Caco-2 (cell line): ENCODE results near the gene RAMACL. TPM values are rescaled to one million over a fixed set of nuclear protein-coding genes. Genes with fewer than 3 reads are reported as not detected.

Experiments used
- BruUV-seq: library from RNA; stranded (reverse); fragments of 400-500 nt; replicated peaks from 2 replicates; lab custom pipeline; 2021; lab: Mats Ljungman, UMichigan
- CTCF ChIA-PET: fragments of 300-600 bp; sonication (Branson Sonifier 250); formaldehyde crosslinking; loops from one replicate; lab custom pipeline; 2022; ENCODE audit warnings: antibody characterized with exemption; lab: Charles Lee
- POLR2A ChIA-PET: fragments of 300-600 bp; sonication (Branson Sonifier 250); formaldehyde crosslinking; loops from one replicate; lab custom pipeline; 2022; ENCODE audit warnings: antibody characterized with exemption; lab: Charles Lee
- DNase-seq, 2 experiments: peaks; one replicate each; pipeline versions ENCODE4 v3.0.0 to v3.0.0-alpha.2; 2020 to 2022
- H3K27me3 ChIP-seq: replicated peaks from 2 replicates; pipeline ENCODE4 v1.6.0; 2011; ENCODE audit warnings: low read length; ENCODE audit not compliant: control insufficient read depth, insufficient read depth
- H3K36me3 ChIP-seq: 2 replicates; pipeline ENCODE4 v1.5.1; 2011; ENCODE audit warnings: low read length; ENCODE audit not compliant: control insufficient read depth, insufficient read depth
- H3K4me1 ChIP-seq: fragments of 250-450 bp; sonication (Bioruptor Pico); 2 replicates; pipeline ENCODE4 v1.5.1; 2020; ENCODE audit warnings: mild to moderate bottlenecking
- H3K4me3 ChIP-seq: 2 replicates; pipeline ENCODE4 v1.5.1; 2011; ENCODE audit warnings: low read depth, mild to moderate bottlenecking, control low read depth, low read length
- H3K9me3 ChIP-seq: fragments of 250-450 bp; sonication (Bioruptor Pico); 2 replicates; pipeline ENCODE4 v1.5.1; 2020; ENCODE audit warnings: mild to moderate bottlenecking, moderate library complexity
- H3K27ac Mint-ChIP-seq: one replicate; pipeline ENCODE4 v1.8.0; 2022; ENCODE audit warnings: mixed read lengths; ENCODE audit not compliant: unreplicated experiment
- H3K27me3 Mint-ChIP-seq: one replicate; pipeline ENCODE4 v1.8.0; 2022; ENCODE audit warnings: mixed read lengths; ENCODE audit not compliant: insufficient read depth, unreplicated experiment
- H3K36me3 Mint-ChIP-seq: one replicate; pipeline ENCODE4 v1.8.0; 2022; ENCODE audit warnings: mild to moderate bottlenecking, mixed read lengths; ENCODE audit not compliant: insufficient read depth, unreplicated experiment
- H3K4me1 Mint-ChIP-seq: one replicate; pipeline ENCODE4 v1.8.0; 2022; ENCODE audit warnings: low read depth, mixed read lengths; ENCODE audit not compliant: unreplicated experiment
- H3K4me3 Mint-ChIP-seq: one replicate; pipeline ENCODE4 v1.8.0; 2022; ENCODE audit warnings: mild to moderate bottlenecking, moderate library complexity, mixed read lengths; ENCODE audit not compliant: unreplicated experiment
- H3K9me3 Mint-ChIP-seq: one replicate; pipeline ENCODE4 v1.8.0; 2022; ENCODE audit warnings: mixed read lengths; ENCODE audit not compliant: unreplicated experiment
- intact Hi-C: fragments of 100-400 bp; cut with micrococcal nuclease; formaldehyde crosslinking; loops from one replicate; pipeline ENCODE4 v1.10.0; 2022; ENCODE audit not compliant: unreplicated experiment
- total RNA-seq: library from RNA; stranded (reverse); gene quantifications from 2 replicates; pipeline ENCODE4 v1.2.3, GENCODE V29; 2022
- TF ChIP-seq, protein P1 (sequence below), 2 experiments: fragments of 200-600 bp in 1 of 2; IDR thresholded peaks; 1 replicate in 1 of 2; 2 replicates in 1 of 2; pipeline versions ENCODE4 v1.5.1 to v1.8.0; 2011 to 2022; ENCODE audit warnings: antibody characterized with exemption in 1 of 2, control low read depth in 1 of 2, inconsistent platforms in 1 of 2, low read depth in 1 of 2, low read length in 1 of 2, mild to moderate bottlenecking in 1 of 2, moderate library complexity in 1 of 2; ENCODE audit not compliant: insufficient read depth in 1 of 2, severe bottlenecking in 1 of 2, unreplicated experiment in 1 of 2

RAMACL gene
- total RNA-seq, 1 experiment from 2014 or later, result 0.20 TPM

DNA sequence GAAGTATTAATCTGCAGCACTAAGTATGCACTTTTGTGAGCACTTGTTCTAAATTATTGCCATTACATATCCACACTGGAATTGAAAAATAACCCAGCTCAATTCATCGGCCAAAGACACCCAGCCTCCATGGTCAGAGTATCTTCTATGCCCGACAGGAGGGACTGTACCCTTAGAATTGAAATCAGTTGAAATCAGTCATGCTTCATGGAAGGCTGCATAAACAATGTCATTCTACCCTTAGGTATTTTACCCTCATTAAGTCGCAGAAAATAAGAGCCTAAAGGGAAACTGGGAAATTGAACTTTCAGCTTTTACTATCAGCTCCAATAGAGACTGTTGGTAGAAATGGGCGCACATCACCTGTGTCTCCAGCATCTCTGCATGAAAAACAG lies 2.9 kb upstream of the RAMACL start:
- no peaks in the 10 kb centered on the region for H3K9me3 Mint-ChIP-seq
- TF ChIP-seq, protein P1, sequence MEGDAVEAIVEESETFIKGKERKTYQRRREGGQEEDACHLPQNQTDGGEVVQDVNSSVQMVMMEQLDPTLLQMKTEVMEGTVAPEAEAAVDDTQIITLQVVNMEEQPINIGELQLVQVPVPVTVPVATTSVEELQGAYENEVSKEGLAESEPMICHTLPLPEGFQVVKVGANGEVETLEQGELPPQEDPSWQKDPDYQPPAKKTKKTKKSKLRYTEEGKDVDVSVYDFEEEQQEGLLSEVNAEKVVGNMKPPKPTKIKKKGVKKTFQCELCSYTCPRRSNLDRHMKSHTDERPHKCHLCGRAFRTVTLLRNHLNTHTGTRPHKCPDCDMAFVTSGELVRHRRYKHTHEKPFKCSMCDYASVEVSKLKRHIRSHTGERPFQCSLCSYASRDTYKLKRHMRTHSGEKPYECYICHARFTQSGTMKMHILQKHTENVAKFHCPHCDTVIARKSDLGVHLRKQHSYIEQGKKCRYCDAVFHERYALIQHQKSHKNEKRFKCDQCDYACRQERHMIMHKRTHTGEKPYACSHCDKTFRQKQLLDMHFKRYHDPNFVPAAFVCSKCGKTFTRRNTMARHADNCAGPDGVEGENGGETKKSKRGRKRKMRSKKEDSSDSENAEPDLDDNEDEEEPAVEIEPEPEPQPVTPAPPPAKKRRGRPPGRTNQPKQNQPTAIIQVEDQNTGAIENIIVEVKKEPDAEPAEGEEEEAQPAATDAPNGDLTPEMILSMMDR (IDR thresholded peaks at IDR 0.05; ENCODE audit: insufficient read depth in 1 of 2, low read depth in 1 of 2, low read length in 1 of 2, severe bottlenecking in 1 of 2, unreplicated experiment in 1 of 2), result no peak
- Histone ChIP-seq H3K27me3 (no peaks in the 10 kb centered on the region), H3K36me3 (no peaks in the 10 kb centered on the region), H3K9me3 (no peaks in the 10 kb centered on the region), H3K4me3 (no peak overlapping the region), H3K4me1 (no peaks in the 10 kb centered on the region)
- DNase-seq, result no peak
- POLR2A ChIA-PET, result no interaction called here
- no TSS peak for BruUV-seq
- H3K4me1 Mint-ChIP-seq, result no peaks in the 10 kb centered on the region
- no peaks in the 10 kb centered on the region for H3K36me3 Mint-ChIP-seq
- intact Hi-C loops, result loop anchor here (5.0 kb wide), 1 partner anchor 38 kb away; the partner anchor contains the start of gene RPS6KA2
- no peak overlapping the region for H3K4me3 Mint-ChIP-seq
- CTCF ChIA-PET, result no interaction called here
- no peak overlapping the region for H3K27ac Mint-ChIP-seq
- H3K27me3 Mint-ChIP-seq, result peaks cover 10% of the 10 kb centered on the region

- TF ChIP-seq, protein P1 (IDR thresholded peaks at IDR 0.05; ENCODE audit: insufficient read depth in 1 of 2, low read depth in 1 of 2, low read length in 1 of 2, severe bottlenecking in 1 of 2, unreplicated experiment in 1 of 2), result no peak
- Mint-ChIP-seq H3K27ac (no peak overlapping the region), H3K27me3 (peaks cover 10% of the 10 kb centered on the region), H3K9me3 (no peaks in the 10 kb centered on the region), H3K4me3 (no peak overlapping the region), H3K4me1 (no peaks in the 10 kb centered on the region), H3K36me3 (no peaks in the 10 kb centered on the region)
- no peak for DNase-seq
- Histone ChIP-seq H3K4me1 (no peaks in the 10 kb centered on the region), H3K36me3 (no peaks in the 10 kb centered on the region), H3K27me3 (no peaks in the 10 kb centered on the region), H3K9me3 (no peaks in the 10 kb centered on the region), H3K4me3 (no peak overlapping the region)
- POLR2A ChIA-PET, result no interaction called here
- BruUV-seq, result no TSS peak
- intact Hi-C loops, result loop anchor here (5.0 kb wide), 1 partner anchor 38 kb away; the partner anchor contains the start of gene RPS6KA2
- CTCF ChIA-PET, result no interaction called here
Measured at GRCh38 chr6:166588691-166589336, 2.3 kb upstream of the RAMACL start.

GRCh38 chr6:166587631-166588413 lies 1.3 kb upstream of the RAMACL start:
- DNase-seq, result no peak
- Mint-ChIP-seq H3K4me1 (no peaks in the 10 kb centered on the region), H3K27me3 (peaks cover 6% of the 10 kb centered on the region), H3K9me3 (no peaks in the 10 kb centered on the region), H3K4me3 (no peak overlapping the region), H3K27ac (no peak overlapping the region), H3K36me3 (no peaks in the 10 kb centered on the region)
- ChIA-PET POLR2A (no interaction called here), CTCF (no interaction called here)
- Histone ChIP-seq H3K9me3 (no peaks in the 10 kb centered on the region), H3K36me3 (no peaks in the 10 kb centered on the region), H3K4me3 (no peak overlapping the region), H3K27me3 (no peaks in the 10 kb centered on the region), H3K4me1 (no peaks in the 10 kb centered on the region)
- intact Hi-C loops, result loop anchor here (5.0 kb wide), 1 partner anchor 39 kb away; the partner anchor contains the start of gene RPS6KA2
- no TSS peak for BruUV-seq
- TF ChIP-seq, protein P1 (IDR thresholded peaks at IDR 0.05; ENCODE audit: insufficient read depth in 1 of 2, low read depth in 1 of 2, low read length in 1 of 2, severe bottlenecking in 1 of 2, unreplicated experiment in 1 of 2), result no peak
